ENCODE measurements around the gene ZNF805.
"Not testable (repeated sequence)": the region's sequence is repeated elsewhere in the genome, so short reads cannot be mapped to it uniquely, and the experiment has no call there.

ZNF805 gene

DNA sequence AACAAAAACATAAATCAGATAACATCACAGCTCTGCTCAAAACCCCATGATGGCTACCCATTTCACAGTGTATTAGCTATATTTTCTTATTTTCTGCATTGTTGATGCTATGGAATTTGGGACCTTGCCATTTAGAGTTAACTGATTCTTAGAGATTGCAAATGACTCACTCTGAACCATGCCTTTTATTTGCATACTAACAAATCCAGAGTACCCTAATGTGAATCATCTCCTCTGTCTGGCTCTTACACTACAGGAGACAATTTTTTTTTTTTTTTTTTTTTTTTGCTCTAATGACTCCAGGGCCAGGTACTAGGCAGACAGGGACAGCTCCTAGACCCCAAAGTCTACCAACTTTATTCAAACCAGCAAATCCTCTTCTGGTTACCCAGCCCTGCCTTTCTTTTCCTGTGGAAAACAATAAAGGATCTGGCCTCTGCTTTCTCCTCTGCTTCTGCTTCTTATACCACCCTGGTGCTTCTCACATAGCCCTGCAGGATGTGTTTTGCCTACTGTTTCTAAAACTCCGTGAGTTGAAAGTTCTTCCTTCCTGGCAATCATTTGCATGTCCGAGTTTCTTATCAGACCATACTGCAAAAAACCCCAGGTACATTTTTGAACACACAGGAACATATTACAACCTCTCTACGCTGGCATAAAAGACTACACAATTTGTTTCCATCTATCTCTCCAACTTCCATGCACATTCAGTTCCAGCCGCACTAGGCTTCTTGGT lies 29.3 kb downstream of the ZNF805 start:
- no peak for DNase-seq

DNA sequence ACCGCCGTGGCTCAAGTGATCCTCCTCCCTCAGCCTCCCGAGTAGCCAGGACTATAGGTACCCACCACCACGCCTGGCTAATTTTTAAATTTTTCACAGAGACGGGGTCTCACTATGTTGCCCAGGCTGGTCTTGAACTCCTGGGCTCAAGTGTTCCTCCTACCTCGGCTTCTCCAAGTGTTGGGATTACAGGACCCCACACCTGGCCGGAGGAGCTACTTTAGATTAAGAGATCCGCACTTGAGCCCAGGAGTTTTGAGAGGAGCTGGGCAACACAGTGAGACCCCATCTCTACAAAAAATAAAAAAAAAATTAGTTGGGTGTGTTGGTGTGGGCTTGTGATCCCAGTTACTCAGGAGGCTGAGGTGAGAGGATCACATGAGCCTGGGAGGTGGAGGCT lies 30.8 kb downstream of the ZNF805 start:
- DNase-seq, result no peak

DNA sequence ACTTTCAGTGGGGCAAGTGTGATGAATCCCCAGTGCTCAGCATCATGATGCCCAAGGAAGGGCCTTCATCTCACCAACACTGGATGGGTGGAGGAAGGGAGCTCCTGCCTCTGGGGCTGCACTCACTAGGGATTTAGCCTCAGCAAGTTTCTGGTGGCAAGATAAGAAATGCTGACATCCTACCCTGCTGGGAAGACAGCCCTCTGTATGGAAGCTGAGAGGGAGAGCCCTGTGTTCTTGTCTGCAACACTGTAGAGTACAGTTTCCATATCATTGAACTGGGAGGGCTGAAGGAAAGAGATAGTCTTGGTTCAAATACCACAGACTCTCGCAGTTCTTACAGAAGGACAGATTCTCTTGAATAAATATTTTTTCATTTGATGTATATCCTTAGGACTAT lies 32.6 kb downstream of the ZNF805 start:
- DNase-seq, result no peak

DNA sequence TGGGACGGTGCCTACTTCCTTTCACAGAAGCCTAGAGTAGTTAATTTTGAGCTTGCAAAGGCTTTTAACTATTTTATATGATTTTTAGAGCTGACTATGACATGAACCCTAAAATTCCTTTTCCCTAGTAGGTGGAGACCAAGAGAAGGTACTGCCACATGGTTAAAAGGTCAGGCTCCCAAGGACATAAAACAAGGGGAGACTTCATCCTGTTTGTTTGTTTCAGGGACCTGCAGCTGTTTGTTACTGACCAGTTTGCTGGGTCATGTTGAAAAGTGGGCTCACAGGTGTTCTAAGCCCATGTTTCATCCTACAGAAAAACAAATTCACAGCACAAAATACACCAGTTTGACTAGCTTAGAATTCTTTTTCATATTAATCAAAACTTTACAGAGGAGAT lies 36.0 kb downstream of the ZNF805 start:
- DNase-seq, result no peak

DNA sequence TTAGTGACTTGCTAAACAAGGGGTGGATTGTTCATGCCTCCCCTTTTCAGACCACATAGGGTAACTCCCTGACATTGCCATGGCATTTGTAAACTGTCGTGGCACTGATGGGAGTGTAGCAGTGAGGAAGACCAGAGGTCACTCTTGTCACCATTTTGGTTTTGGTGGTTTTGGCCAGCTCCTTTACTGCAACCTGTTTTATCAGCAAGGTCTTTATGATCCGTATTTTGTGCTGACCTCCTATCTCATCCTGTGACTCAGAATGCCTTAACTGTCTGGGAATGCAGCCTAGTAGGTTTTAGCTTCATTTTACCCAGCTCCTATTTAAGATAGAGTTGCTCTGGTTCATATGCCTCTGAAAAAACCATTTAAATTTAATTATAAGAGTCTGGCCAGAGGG lies 38.0 kb downstream of the ZNF805 start:
- DNase-seq, result not testable (repeated sequence)

DNA sequence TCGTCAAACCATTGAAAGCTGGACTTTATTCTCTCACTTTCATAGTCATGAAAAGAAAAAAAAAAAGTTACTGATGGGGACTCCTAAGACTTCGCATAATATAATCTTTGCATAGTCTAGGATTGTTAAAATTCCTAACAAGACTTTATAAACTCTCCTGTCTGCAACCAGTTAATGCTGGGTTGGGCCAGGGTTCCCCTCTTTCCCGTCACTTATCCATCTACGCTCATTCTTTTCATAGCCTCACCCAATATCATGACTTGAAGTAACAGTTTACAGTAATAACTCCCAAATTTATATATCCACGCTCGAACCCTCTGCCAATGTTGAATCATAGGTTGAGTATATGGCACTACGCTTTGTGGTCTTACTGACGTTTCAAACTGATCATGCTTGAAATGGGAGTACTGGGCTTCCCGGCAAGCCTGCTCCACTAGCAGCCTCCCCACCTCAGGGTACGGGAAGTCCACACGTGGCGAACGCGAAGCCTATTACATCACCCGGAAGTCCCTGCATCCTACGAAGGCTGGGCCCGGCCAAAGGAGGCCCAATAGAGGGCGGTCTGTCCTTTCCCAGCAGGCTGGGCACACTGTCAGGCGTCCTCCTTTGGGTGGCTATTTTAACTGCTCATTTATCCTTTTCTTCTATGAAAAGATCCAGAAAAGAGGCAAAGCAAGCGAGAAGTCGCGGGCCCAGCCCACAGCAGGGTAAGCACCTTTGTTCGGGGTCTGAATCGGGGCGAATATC lies 39.2 kb downstream of the ZNF805 start:
- peak; percentile 81 to 89 for DNase-seq

DNA sequence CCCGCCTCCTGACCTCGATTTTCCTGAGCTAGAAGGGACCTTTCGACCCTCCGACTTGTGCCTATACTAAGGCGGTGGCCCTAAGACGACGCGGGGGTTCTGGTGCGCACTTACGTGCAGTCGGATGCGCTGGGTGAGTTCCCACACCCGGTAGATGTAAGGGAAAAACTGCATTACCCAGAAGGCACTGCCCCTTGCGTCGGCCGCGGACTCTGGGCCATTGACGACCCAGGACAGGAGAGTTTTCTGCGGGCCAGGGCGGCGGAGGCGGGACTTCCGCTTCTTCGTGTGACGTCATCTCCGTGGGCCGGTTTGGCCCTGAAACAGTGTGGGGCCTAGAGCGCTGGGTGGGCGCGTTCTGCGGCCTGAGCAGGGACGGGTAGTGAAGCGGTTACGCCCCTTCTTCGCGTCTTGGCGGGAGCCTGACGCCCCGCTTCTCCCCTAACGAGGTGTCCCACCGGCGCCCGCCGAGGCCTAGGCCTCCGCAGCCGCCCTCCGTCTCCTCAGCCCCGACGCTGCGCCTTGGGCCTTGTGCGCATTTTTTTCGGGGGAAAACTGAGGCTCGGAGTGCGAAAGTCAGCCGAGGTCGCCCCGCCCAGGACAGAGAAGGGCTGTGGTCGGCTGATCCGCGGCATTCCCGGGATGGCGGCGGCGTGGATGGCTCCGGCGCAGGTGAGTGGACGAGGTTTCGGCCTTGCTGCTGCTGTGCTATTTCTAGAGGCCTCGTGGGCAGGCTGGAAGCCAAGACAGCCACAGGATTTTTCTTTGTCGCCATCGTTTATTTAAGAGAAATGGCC lies 39.9 kb downstream of the ZNF805 start, which contains the start of gene ZNF460:
ZNF460 (plus strand) TSS at position 321 of the 797 bp plus-strand sequence; CDS start at position 643, 322 bp downstream.
- peak; percentile 92 to 94 for DNase-seq

DNA sequence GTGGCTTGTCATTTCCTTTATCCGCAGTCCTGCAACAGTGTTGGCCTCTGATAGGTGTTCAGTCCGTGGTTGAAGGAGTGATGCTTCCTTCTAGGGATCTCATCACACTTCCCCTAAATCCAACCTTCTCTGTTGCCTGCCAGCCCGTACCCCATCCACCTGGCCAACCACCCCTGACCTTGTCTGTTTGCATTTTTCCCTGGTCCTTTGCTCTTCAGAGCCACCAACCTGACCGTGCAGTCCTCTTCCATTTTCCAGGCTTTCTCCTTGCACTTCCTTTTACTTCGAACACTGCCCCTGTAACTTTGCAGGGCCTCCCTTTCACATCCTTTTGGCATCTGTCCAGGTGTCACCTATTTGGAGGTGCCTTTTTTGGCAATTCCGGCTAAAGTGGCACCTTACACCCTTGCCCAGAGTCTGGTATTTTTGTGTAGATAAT lies 40.5 kb downstream of the ZNF805 start:
- DNase-seq, result no peak

DNA sequence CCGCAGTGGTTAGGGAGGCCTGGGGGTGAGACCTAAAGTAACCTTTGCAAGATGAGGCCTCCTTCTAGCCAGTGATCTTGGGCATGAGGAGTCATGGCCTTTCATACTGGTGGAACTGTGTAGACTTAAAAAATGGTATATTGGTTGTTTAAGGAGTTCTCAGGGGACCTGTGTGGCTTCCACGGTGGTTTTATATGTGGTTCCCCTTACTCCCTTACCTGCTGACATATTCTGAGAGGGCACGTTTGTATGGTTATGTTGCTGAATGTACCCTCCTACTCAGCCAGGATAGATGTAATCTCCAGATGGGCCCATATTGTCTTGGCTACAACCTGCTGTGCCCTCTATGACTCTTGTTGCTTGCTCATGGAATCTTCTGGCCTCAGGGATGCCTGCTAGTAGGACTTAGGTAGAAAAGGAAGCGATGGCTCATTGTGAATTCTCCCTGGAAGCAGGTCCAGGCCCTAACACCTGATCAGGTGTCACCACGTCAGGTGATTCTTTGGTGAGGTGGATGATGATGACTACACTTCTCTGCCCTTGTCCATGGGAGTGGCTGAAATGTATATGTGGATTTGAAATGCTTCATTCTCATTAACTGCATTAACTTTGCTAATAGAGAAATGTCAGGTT lies 41.7 kb downstream of the ZNF805 start:
- DNase-seq, result no peak

DNA sequence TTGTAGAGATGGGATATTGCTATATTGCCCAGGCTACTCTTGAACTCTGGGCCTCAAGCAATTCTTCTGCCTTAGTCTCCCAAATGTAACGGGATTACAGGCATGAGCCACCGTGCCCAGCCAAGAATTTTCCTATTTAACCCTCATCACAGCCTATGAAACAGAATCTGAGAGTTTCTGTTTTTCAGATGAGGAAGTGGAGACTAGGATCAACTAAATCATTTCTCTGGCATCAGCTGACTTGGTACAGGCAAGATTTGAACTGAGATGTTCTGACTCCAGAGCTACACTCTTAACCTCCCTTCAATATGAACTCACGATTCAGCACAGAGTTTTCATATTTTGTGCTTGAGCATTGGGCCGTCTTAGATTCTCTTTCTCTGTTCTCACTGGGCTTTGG lies 47.9 kb downstream of the ZNF805 start:
- DNase-seq, result no peak

DNA sequence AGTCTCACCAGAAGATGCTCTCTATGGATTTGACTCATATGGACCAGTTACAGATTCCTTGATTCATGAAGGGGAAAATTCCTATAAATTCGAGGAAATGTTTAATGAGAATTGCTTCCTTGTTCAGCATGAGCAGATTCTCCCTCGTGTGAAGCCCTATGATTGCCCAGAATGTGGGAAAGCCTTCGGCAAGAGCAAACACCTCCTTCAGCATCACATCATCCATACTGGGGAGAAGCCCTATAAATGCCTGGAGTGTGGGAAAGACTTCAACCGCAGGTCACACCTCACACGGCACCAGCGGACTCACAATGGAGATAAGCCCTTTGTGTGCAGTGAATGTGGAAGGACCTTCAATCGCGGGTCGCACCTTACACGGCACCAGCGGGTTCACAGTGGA lies 50.5 kb downstream of the ZNF805 start:
- DNase-seq, result no peak

DNA sequence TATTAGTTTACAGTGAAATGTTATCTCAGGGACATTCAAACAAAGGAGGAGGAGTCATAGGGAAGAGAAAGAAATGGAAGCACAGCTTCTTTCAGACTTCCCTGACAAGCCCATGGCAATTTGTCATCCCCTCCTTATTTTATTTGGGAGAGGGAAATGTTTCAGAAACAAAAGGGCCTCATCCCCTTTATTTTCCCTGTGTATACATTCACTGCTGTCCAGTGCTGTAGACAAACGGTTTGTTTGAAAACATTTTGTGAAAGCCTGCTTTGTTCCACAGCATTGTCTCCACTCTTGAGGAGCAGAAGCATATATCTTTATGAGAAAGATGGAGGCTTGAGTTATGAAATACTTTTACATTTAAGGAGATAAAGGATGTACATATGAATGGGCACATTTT lies 52.1 kb downstream of the ZNF805 start:
- no peak for DNase-seq

DNA sequence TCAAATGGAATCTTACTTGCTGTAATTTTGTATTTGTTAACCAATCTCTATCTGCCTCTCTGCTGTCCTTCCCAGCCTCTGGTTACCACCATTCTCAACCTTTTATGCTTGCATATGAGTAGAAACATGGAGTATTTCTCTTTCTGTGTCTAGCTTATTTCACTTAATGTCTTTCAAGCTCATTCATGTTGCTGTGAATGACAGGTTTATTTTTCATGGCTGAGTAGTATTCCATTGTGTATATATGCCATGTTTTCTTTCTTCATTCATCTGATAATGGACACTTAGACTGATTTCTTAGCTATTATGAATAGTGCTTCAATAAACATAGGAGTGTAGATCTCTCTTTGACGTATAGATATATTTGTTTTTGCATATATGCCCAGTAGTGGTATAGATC lies 53.3 kb downstream of the ZNF805 start:
- DNase-seq, result no peak

DNA sequence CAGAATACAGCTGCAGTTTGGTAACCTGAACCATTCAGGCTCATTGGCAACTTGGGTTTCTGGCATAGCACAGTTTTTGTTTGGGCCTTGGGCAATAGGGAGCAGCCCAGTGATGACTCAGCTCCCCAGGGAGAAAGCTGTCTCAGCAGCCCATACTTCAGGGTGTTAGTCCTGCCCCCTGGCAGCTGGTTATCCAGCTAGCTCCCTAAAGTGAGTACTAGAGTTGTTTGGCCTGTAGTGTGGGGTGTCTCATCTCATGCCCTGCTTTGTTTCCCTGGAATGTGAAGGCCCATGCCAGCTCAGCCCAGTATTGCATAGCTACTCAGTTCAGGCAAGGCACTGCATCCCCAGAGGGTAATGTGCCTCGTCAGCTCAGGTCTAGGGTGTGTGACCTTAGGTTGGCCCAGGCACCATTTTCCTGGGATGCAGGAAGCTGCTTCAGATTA lies 61.6 kb downstream of the ZNF805 start:
- no peak for DNase-seq

DNA sequence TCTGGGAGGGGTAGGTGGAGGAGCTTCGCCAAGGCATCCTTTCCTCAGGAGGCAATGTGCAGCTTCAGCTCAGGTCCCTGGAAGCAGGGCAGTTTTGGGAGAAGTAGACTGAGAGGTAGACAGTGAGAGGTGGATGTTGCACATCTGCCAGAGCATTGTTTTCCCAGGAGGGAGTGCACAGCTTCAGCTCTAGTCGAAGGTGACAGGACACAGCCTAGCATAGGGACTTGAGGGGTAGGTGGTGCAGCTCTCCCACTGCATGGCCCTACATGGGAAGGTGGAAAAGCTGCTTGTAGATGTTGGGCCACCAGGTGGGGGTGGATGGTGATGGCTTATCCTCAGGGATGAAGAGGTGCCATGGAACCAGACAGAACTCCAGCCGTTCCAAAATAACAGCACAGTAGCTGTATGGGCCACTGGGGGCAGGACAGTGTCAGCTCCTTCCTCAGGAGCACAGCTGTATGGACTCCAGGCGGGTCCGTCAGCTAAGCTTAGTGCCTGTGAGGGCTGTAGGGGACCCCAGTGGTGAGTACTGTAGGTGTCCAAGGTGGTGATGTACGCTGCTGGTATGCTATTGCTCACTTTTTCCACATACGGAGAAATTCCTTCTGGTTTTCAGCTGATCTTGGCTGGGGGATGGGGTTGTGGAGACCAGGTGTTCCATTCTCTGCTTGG lies 62.4 kb downstream of the ZNF805 start:
- no peak for DNase-seq
